ENCODE data around the gene TRAM2.

The TRAM2 gene

GRCh38 chr6:52527436-52527835 lies 49.4 kb downstream of the TRAM2 start:
- DNase-seq (ENCODE audit: low read depth in 3 of 3): no peak

- no peak for DNase-seq (ENCODE audit: low read depth in 3 of 3)
Measured at GRCh38 chr6:52526634-52527033, 50.2 kb downstream of the TRAM2 start.

- no peak for DNase-seq (ENCODE audit: low read depth in 3 of 3)
Measured at GRCh38 chr6:52524918-52525317, 51.9 kb downstream of the TRAM2 start.

- DNase-seq (ENCODE audit: low read depth in 3 of 3): no peak
Measured at GRCh38 chr6:52523378-52524142, 53.3 kb downstream of the TRAM2 start.

GRCh38 chr6:52522655-52523054 lies 54.2 kb downstream of the TRAM2 start:
- no peak for DNase-seq (ENCODE audit: low read depth in 3 of 3)

- DNase-seq (ENCODE audit: low read depth in 3 of 3): no peak
Measured at GRCh38 chr6:52522151-52522626, 54.7 kb downstream of the TRAM2 start.

GRCh38 chr6:52519618-52520017 lies 57.2 kb downstream of the TRAM2 start:
- DNase-seq (ENCODE audit: low read depth in 3 of 3): no peak

- no peak for DNase-seq (ENCODE audit: low read depth in 3 of 3)
Measured at GRCh38 chr6:52518279-52518945, 58.4 kb downstream of the TRAM2 start.

GRCh38 chr6:52517502-52518278 lies 59.2 kb downstream of the TRAM2 start:
- peak in 2 of 3 experiments; percentile 11 to 42 for DNase-seq (ENCODE audit: low read depth in 3 of 3)

- no peak for DNase-seq (ENCODE audit: low read depth in 3 of 3)
Measured at GRCh38 chr6:52516943-52517342, 59.9 kb downstream of the TRAM2 start.

GRCh38 chr6:52516269-52516668 lies 60.6 kb downstream of the TRAM2 start:
- no peak for DNase-seq (ENCODE audit: low read depth in 3 of 3)

GRCh38 chr6:52515219-52515960 lies 61.5 kb downstream of the TRAM2 start:
- DNase-seq (ENCODE audit: low read depth in 3 of 3): no peak

- DNase-seq (ENCODE audit: low read depth in 3 of 3): no peak
Measured at GRCh38 chr6:52514514-52514913, 62.3 kb downstream of the TRAM2 start.

GRCh38 chr6:52513896-52514295 lies 63.0 kb downstream of the TRAM2 start:
- DNase-seq (ENCODE audit: low read depth in 3 of 3): no peak

GRCh38 chr6:52513464-52513863 lies 63.4 kb downstream of the TRAM2 start:
- no peak for DNase-seq (ENCODE audit: low read depth in 3 of 3)

GRCh38 chr6:52512199-52512598 lies 64.7 kb downstream of the TRAM2 start:
- DNase-seq (ENCODE audit: low read depth in 3 of 3): no peak

GRCh38 chr6:52511572-52512151 lies 65.2 kb downstream of the TRAM2 start:
- DNase-seq (ENCODE audit: low read depth in 3 of 3): no peak

GRCh38 chr6:52511163-52511562 lies 65.7 kb downstream of the TRAM2 start:
- no peak for DNase-seq (ENCODE audit: low read depth in 3 of 3)

- DNase-seq (ENCODE audit: low read depth in 3 of 3): no peak
Measured at GRCh38 chr6:52510213-52510562, 66.7 kb downstream of the TRAM2 start.

- DNase-seq (ENCODE audit: low read depth in 3 of 3): no peak
Measured at GRCh38 chr6:52509281-52510212, 67.3 kb downstream of the TRAM2 start.

All from stimulated activated CD4-positive, alpha-beta T cell treated with anti-CD3 and anti-CD28 coated beads, TNF-alpha, amount 100 ng/mL, for 24 hours (primary cell).